Thyroid gland (tissue), 4 donors: ENCODE measurements around the gene PRPF40B. TPM values are rescaled to one million over a fixed set of nuclear protein-coding genes. Genes with fewer than 3 reads are reported as not detected.

Experiments
- DNase-seq, 2 donors: peaks; one replicate each; pipeline ENCODE4 v3.0.0-alpha.2; 2019
- H3K27ac ChIP-seq, 3 donors: fragments of 200-600 bp; sonication (generic); 1 replicate in 2 of 3; 2 replicates in 1 of 3; pipeline ENCODE4 v1.5.1; 2016 to 2019; ENCODE audit warnings: mild to moderate bottlenecking in 1 of 3, moderate library complexity in 1 of 3
- H3K27me3 ChIP-seq: fragments of 200-600 bp; sonication (generic); one replicate; pipeline ENCODE4 v1.5.1; 2019
- H3K36me3 ChIP-seq, 2 donors: fragments of 200-600 bp; sonication (generic); one replicate each; pipeline ENCODE4 v1.5.1; 2016 to 2019
- H3K4me1 ChIP-seq, 2 donors: fragments of 200-600 bp; sonication (generic); one replicate each; pipeline ENCODE4 v1.5.1; 2017 to 2019
- H3K4me3 ChIP-seq, 3 donors: fragments of 200-600 bp; sonication (generic); replicated peaks in 1 of 3; 1 replicate in 2 of 3; 2 replicates in 1 of 3; pipeline ENCODE4 v1.5.1; 2016; ENCODE audit warnings: mild to moderate bottlenecking in 1 of 3
- H3K9me3 ChIP-seq: fragments of 200-600 bp; sonication (generic); one replicate; pipeline ENCODE4 v1.5.1; 2017
- CTCF ChIP-seq, 6 experiments: fragments of 200-600 bp in 3 of 6; fragments of 450-650 bp in 3 of 6; sonication (generic) in 3 of 6; IDR thresholded peaks; one replicate each; pipeline ENCODE4 v1.5.1; 2016 to 2019; ENCODE audit warnings: antibody characterized with exemption in 6 of 6, mild to moderate bottlenecking in 2 of 6, inconsistent platforms in 1 of 6, moderate library complexity in 1 of 6
- POLR2A ChIP-seq, 2 donors: fragments of 450-650 bp; IDR thresholded peaks; one replicate each; pipeline ENCODE4 v1.6.1; 2017; ENCODE audit warnings: antibody characterized with exemption in 2 of 2, mild to moderate bottlenecking in 2 of 2, moderate library complexity in 1 of 2
- WGBS, 2 donors: methylation state at CpG; one replicate each; pipeline ENCODE4 v1.1.5; 2017; 5-methylcytosine and 5-hydroxymethylcytosine counted together
- intact Hi-C: fragments of 100-400 bp; cut with DNase I; formaldehyde crosslinking; loops from one replicate; pipeline ENCODE4 v1.15.1; 2023
- total RNA-seq, 4 donors: library from RNA; depleted of rRNA; stranded (reverse); fragments of >200 nt; gene quantifications; one replicate each; pipeline ENCODE4 v1.2.3, GENCODE V29; 2016

PRPF40B gene
- total RNA-seq, 4 donors from 2014 or later = 29.5 to 39.7 (median 34.4) TPM

- DNase-seq = peak; percentile 43 to 57
- H3K4me1 ChIP-seq = peaks cover 68 to 95% of the 10 kb centered on the region in 2 donors
- intact Hi-C loops = no loop called here
Observed at GRCh38 chr12:49671031-49671765, 47.8 kb downstream of the PRPF40B start.

GRCh38 chr12:49672301-49673217, 49.2 kb downstream of the PRPF40B start:
- peaks cover 61 to 81% of the 10 kb centered on the region in 2 donors for H3K4me1 ChIP-seq
- H3K36me3 ChIP-seq = no peaks in the 10 kb centered on the region
- TF ChIP-seq CTCF (IDR thresholded peaks at IDR 0.05) = peak in 1 of 6 experiments; percentile 3
- TF ChIP-seq POLR2A (IDR thresholded peaks at IDR 0.05) = no peak
- peak overlapping the region; percentile 90 to 99 (median 96) for H3K27ac ChIP-seq
- WGBS, 2 donors = 56 to 72% methylated on average over 5 of the region's 5 CpGs
- intact Hi-C loops = no loop called here
- H3K9me3 ChIP-seq = no peaks in the 10 kb centered on the region
- H3K4me3 ChIP-seq = no peak overlapping the region
- DNase-seq = no peak
- no peaks in the 10 kb centered on the region for H3K27me3 ChIP-seq

More at GRCh38 chr12:49671031-49671765, 47.8 kb downstream of the PRPF40B start:
- H3K9me3 ChIP-seq = no peaks in the 10 kb centered on the region
- H3K36me3 ChIP-seq = no peaks in the 10 kb centered on the region
- no peaks in the 10 kb centered on the region for H3K27me3 ChIP-seq
- H3K4me3 ChIP-seq = no peak overlapping the region
- 59 to 61% methylated on average over 5 of the region's 5 CpGs for WGBS, 2 donors
- TF ChIP-seq CTCF (IDR thresholded peaks at IDR 0.05) = no peak
- H3K27ac ChIP-seq = peak overlapping the region; percentile 90 to 99 (median 96)

- Histone ChIP-seq H3K27me3 (no peaks in the 10 kb centered on the region), H3K4me3 (no peak overlapping the region), H3K9me3 (no peaks in the 10 kb centered on the region), H3K27ac (peak overlapping the region; percentile 90 to 99 (median 96)), H3K36me3 (no peaks in the 10 kb centered on the region), H3K4me1 (peaks cover 50 to 70% of the 10 kb centered on the region in 2 donors)
- TF ChIP-seq CTCF (IDR thresholded peaks at IDR 0.05) (peak in 5 of 6 experiments; percentile 37 to 74 (median 65)), POLR2A (IDR thresholded peaks at IDR 0.05) (peak in 1 of 2 donors; percentile 90)
- 2 to 3% methylated on average over 8 to 13 of the region's 13 CpGs for WGBS, 2 donors
- intact Hi-C loops = no loop called here
- DNase-seq = peak; percentile 94 to 95
Observed at GRCh38 chr12:49673446-49674317, 50.3 kb downstream of the PRPF40B start.

GRCh38 chr12:49674318-49674981, 51.1 kb downstream of the PRPF40B start:
- Histone ChIP-seq H3K36me3 (no peaks in the 10 kb centered on the region), H3K4me1 (peaks cover 47 to 63% of the 10 kb centered on the region in 2 donors), H3K4me3 (no peak overlapping the region), H3K27ac (peak overlapping the region; percentile 90 to 99 (median 96)), H3K27me3 (no peaks in the 10 kb centered on the region), H3K9me3 (no peaks in the 10 kb centered on the region)
- DNase-seq = peak in 1 of 2 donors; percentile 26
- 33 to 38% methylated on average over 4 of the region's 4 CpGs for WGBS, 2 donors
- TF ChIP-seq POLR2A (IDR thresholded peaks at IDR 0.05) (no peak), CTCF (IDR thresholded peaks at IDR 0.05) (no peak)
- intact Hi-C loops = no loop called here
